ENCODE results near the gene LIM2.

The LIM2 gene

GRCh38 chr19:51367565-51368365, 20.0 kb downstream of the LIM2 start:
- peak; percentile 94 for DNase-seq (ENCODE audit: low read depth)
- peak overlapping the region; percentile 94 for H3K4me3 ChIP-seq (ENCODE audit: low read depth, low read length)

- peak overlapping the region; percentile 94 for H3K4me3 ChIP-seq (ENCODE audit: low read depth, low read length)
- DNase-seq (ENCODE audit: low read depth) = no peak
Observed at GRCh38 chr19:51367255-51367564, 20.6 kb downstream of the LIM2 start.

GRCh38 chr19:51366389-51367254, 21.2 kb downstream of the LIM2 start:
- peak overlapping the region; percentile 94 for H3K4me3 ChIP-seq (ENCODE audit: low read depth, low read length)
- DNase-seq (ENCODE audit: low read depth) = peak; percentile 94

GRCh38 chr19:51365965-51366388, 21.8 kb downstream of the LIM2 start, which contains the start of gene ETFB:
Gene ETFB (minus strand): TSS chr19:51366388. CDS start chr19:51366326, 62 bp downstream.
- H3K4me3 ChIP-seq (ENCODE audit: low read depth, low read length) = peak within 1 kb of the TSS; percentile 94
- no peak for DNase-seq (ENCODE audit: low read depth)

GRCh38 chr19:51365211-51365964, 22.4 kb downstream of the LIM2 start:
- DNase-seq (ENCODE audit: low read depth) = no peak
- H3K4me3 ChIP-seq (ENCODE audit: low read depth, low read length) = peak overlapping the region; percentile 94

GRCh38 chr19:51364200-51365106, 23.3 kb downstream of the LIM2 start:
- H3K4me3 ChIP-seq (ENCODE audit: low read depth, low read length) = no peak overlapping the region
- DNase-seq (ENCODE audit: low read depth) = no peak

- no peak overlapping the region for H3K4me3 ChIP-seq (ENCODE audit: low read depth, low read length)
Observed at GRCh38 chr19:51361239-51361638, 26.5 kb downstream of the LIM2 start.

GRCh38 chr19:51359294-51359693, 28.5 kb downstream of the LIM2 start:
- DNase-seq (ENCODE audit: low read depth) = peak; percentile 90
- no peak overlapping the region for H3K4me3 ChIP-seq (ENCODE audit: low read depth, low read length)

More at GRCh38 chr19:51361239-51361638, 26.5 kb downstream of the LIM2 start:
- DNase-seq (ENCODE audit: low read depth) = no peak

- no peak overlapping the region for H3K4me3 ChIP-seq (ENCODE audit: low read depth, low read length)
- DNase-seq (ENCODE audit: low read depth) = no peak
Observed at GRCh38 chr19:51357952-51358351, 29.8 kb downstream of the LIM2 start.

GRCh38 chr19:51356159-51356801, 31.5 kb downstream of the LIM2 start:
- H3K4me3 ChIP-seq (ENCODE audit: low read depth, low read length) = no peak overlapping the region
- DNase-seq (ENCODE audit: low read depth) = no peak

- DNase-seq (ENCODE audit: low read depth) = no peak
- no peak overlapping the region for H3K4me3 ChIP-seq (ENCODE audit: low read depth, low read length)
Observed at GRCh38 chr19:51354742-51355148, 33.0 kb downstream of the LIM2 start.

- no peak overlapping the region for H3K4me3 ChIP-seq (ENCODE audit: low read depth, low read length)
- DNase-seq (ENCODE audit: low read depth) = no peak
Observed at GRCh38 chr19:51354103-51354741, 33.6 kb downstream of the LIM2 start.

- no peak for DNase-seq (ENCODE audit: low read depth)
- no peak overlapping the region for H3K4me3 ChIP-seq (ENCODE audit: low read depth, low read length)
Observed at GRCh38 chr19:51352783-51353360, 34.9 kb downstream of the LIM2 start.

GRCh38 chr19:51351266-51351990, 36.3 kb downstream of the LIM2 start:
- H3K4me3 ChIP-seq (ENCODE audit: low read depth, low read length) = no peak overlapping the region
- DNase-seq (ENCODE audit: low read depth) = no peak

- H3K4me3 ChIP-seq (ENCODE audit: low read depth, low read length) = no peak overlapping the region
- no peak for DNase-seq (ENCODE audit: low read depth)
Observed at GRCh38 chr19:51347209-51347928, 40.4 kb downstream of the LIM2 start.

GRCh38 chr19:51346742-51347141, 41.0 kb downstream of the LIM2 start:
- no peak overlapping the region for H3K4me3 ChIP-seq (ENCODE audit: low read depth, low read length)
- DNase-seq (ENCODE audit: low read depth) = no peak

All from skeletal muscle cell (primary cell).